Kidney (tissue), 14 donors: Measurements from ENCODE around the gene SLC15A1. TPM values are rescaled to one million over a fixed set of nuclear protein-coding genes. Genes with fewer than 3 reads are reported as not detected.
A peak's percentile ranks its signal among the peaks of the same experiment; 100 is the strongest.

ENCODE experiments used
- DNase-seq, 5 donors: peaks; one replicate each; pipeline ENCODE4 v3.0.0-alpha.2; 2013 to 2020
- FAIRE-seq: peaks from 2 replicates; lab custom pipeline; 2012; peaks lifted over from hg19 to GRCh38; lab: Jason Lieb, UNC
- H3K27ac ChIP-seq, 2 donors: one replicate each; pipeline ENCODE4 v1.7.0; 2013; ENCODE audit warnings: low read depth in 2 of 2, low read length in 2 of 2, inconsistent platforms in 1 of 2
- H3K27me3 ChIP-seq: one replicate; pipeline ENCODE4 v1.7.1; 2013; ENCODE audit warnings: low read length, inconsistent platforms; ENCODE audit not compliant: control insufficient read depth, insufficient read depth
- H3K36me3 ChIP-seq, 3 donors: one replicate each; pipeline versions ENCODE4 v1.7.0 to v1.7.1; 2013; ENCODE audit warnings: low read length in 3 of 3, control low read depth in 1 of 3, inconsistent platforms in 1 of 3; ENCODE audit not compliant: insufficient read depth in 3 of 3, control insufficient read depth in 2 of 3
- H3K4me1 ChIP-seq, 3 donors: one replicate each; pipeline versions ENCODE4 v1.7.0 to v1.7.1; 2013; ENCODE audit warnings: low read length in 3 of 3, inconsistent platforms in 1 of 3, low read depth in 1 of 3; ENCODE audit not compliant: control insufficient read depth in 2 of 3, insufficient read depth in 2 of 3
- H3K4me3 ChIP-seq, 3 donors: one replicate each; pipeline versions ENCODE4 v1.7.0 to v1.8.1; 2013; ENCODE audit warnings: low read length in 3 of 3, control low read depth in 1 of 3, inconsistent platforms in 1 of 3
- H3K9ac ChIP-seq, 3 donors: one replicate each; pipeline versions ENCODE4 v1.7.0 to v1.7.1; 2013; ENCODE audit warnings: low read length in 3 of 3, control low read depth in 1 of 3, inconsistent platforms in 1 of 3
- H3K9me3 ChIP-seq, 3 donors: one replicate each; pipeline versions ENCODE4 v1.7.0 to v1.7.1; 2013; ENCODE audit warnings: low read length in 3 of 3, control low read depth in 1 of 3, inconsistent platforms in 1 of 3; ENCODE audit not compliant: control insufficient read depth in 2 of 3, insufficient read depth in 1 of 3
- CTCF ChIP-seq: IDR thresholded peaks from 3 replicates; pipeline ENCODE4 v1.5.1; 2012; ENCODE audit warnings: mild to moderate bottlenecking, moderate library complexity, borderline replicate concordance; ENCODE audit not compliant: insufficient read depth; ENCODE audit errors: extremely low read depth
- intact Hi-C: fragments of 100-400 bp; cut with DNase I; formaldehyde crosslinking; loops from one replicate; pipeline ENCODE4 v1.11.1; 2022
- polyA plus RNA-seq: library from polyadenylated mRNA; stranded (reverse); fragments of 350-450 nt; fragmentation: Illumina TruSeq; extraction: RNeasy Lipid Tissue Mini Kit (QIAGEN cat#74804); gene quantifications from one replicate; pipeline ENCODE4 v1.2.3, GENCODE V29; 2014; ENCODE audit warnings: low read depth, low replicate concordance; ENCODE audit not compliant: insufficient read depth
- total RNA-seq: library from RNA; stranded (reverse); fragmentation: NEBNext Ultra II Directional; extraction: Animal tissue kit (Norgen Biotek cat#: 25700); gene quantifications from one replicate; pipeline ENCODE4 v1.2.1, GENCODE V29; 2021
- donor health status: control.
- donor health status: control.
- donor health status: control.
- donor health status: control.
- donor health status: control.
- donor health status: DM: yes; HTN: yes; CAD: no.
- donor health status: Normal renal cell carcinoma (clear cell type).

The SLC15A1 gene
- total and polyA plus RNA-seq, 2 donors from 2014 or later, result 5.6 to 10.2 TPM

- Histone ChIP-seq H3K27ac (no peak overlapping the region), H3K9ac (no peak overlapping the region), H3K27me3 (no peaks in the 10 kb centered on the region), H3K4me1 (no peaks in the 10 kb centered on the region), H3K4me3 (no peak overlapping the region), H3K9me3 (no peaks in the 10 kb centered on the region), H3K36me3 (no peaks in the 10 kb centered on the region)
- no peak for TF ChIP-seq CTCF
- no peak for DNase-seq
- FAIRE-seq, result no peak
- intact Hi-C loops, result no loop called here
Observed at GRCh38 chr13:98648686-98649085, 103.8 kb downstream of the SLC15A1 start.

GRCh38 chr13:98648141-98648540, 104.3 kb downstream of the SLC15A1 start:
- Histone ChIP-seq H3K9ac (no peak overlapping the region), H3K27me3 (no peaks in the 10 kb centered on the region), H3K9me3 (no peaks in the 10 kb centered on the region), H3K4me3 (no peak overlapping the region), H3K36me3 (no peaks in the 10 kb centered on the region), H3K27ac (no peak overlapping the region), H3K4me1 (no peaks in the 10 kb centered on the region)
- intact Hi-C loops, result no loop called here
- no peak for FAIRE-seq
- no peak for DNase-seq
- no peak for TF ChIP-seq CTCF

DNA sequence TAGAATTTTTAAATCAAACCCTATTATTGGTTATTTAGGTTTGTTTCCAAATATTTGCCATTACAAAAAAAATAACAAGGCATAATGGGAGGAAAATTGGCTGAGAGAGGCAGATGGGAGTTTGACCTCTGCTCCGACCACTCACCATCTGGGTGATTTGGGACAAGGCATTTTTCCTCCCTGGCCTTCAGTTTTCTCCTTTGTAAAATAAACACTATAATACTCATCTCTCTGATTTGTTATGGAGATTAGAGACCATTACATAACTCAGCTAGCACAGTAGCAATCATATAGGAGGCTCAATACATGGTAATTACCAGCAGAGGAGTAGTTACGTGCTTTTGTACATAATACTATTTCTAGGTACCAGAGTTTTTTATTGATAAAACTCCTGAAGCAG, 105.4 kb downstream of the SLC15A1 start:
- TF ChIP-seq CTCF, result no peak
- no peaks in the 10 kb centered on the region for H3K9me3 ChIP-seq
- no peak for DNase-seq
- no peak for FAIRE-seq
- H3K27me3 ChIP-seq, result no peaks in the 10 kb centered on the region
- no peak overlapping the region for H3K4me3 ChIP-seq
- intact Hi-C loops, result no loop called here
- no peaks in the 10 kb centered on the region for H3K36me3 ChIP-seq
- H3K9ac ChIP-seq, result no peak overlapping the region
- no peak overlapping the region for H3K27ac ChIP-seq
- H3K4me1 ChIP-seq, result no peaks in the 10 kb centered on the region

DNA sequence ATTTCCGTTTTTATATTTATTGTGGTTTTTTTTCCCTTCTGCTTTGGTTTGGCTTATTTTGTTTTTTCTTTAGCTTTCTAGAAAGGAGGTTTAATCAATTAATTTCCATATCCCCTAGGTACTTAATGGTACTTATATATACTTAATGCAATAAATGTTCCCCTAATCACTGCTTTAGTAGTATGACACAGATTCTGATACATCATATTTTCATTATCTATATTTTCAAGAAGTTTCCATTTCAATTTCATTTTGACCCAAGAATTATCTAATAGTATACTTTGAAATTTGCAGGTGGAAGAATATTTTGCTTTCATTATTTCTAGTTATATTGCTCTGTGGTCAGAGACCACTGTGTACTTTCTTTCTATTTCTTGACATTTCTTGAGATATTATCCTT, 109.0 kb downstream of the SLC15A1 start:
- no peak for TF ChIP-seq CTCF
- DNase-seq (no peak), FAIRE-seq (peak; percentile 8)
- Histone ChIP-seq H3K27ac (no peak overlapping the region), H3K9ac (no peak overlapping the region), H3K4me1 (no peaks in the 10 kb centered on the region), H3K4me3 (no peak overlapping the region), H3K9me3 (no peaks in the 10 kb centered on the region), H3K36me3 (no peaks in the 10 kb centered on the region), H3K27me3 (no peaks in the 10 kb centered on the region)
- intact Hi-C loops, result no loop called here
